Osteocyte (in vitro differentiated cells): ENCODE measurements around the gene HPSE2. TPM values are rescaled to one million over a fixed set of nuclear protein-coding genes. Genes with fewer than 3 reads are reported as not detected.

ENCODE experiments used
- DNase-seq: peaks from one replicate; pipeline ENCODE4 v3.0.0; 2021; ENCODE audit warnings: mixed read lengths; ENCODE audit not compliant: unreplicated experiment; ENCODE audit errors: extremely low spot score
- H3K27ac Mint-ChIP-seq: one replicate; pipeline ENCODE4 v1.8.0; 2021; ENCODE audit warnings: mild to moderate bottlenecking, mixed read lengths; ENCODE audit not compliant: unreplicated experiment
- H3K27me3 Mint-ChIP-seq: one replicate; pipeline ENCODE4 v1.8.0; 2021; ENCODE audit warnings: mixed read lengths; ENCODE audit not compliant: unreplicated experiment
- H3K36me3 Mint-ChIP-seq: one replicate; pipeline ENCODE4 v1.8.0; 2021; ENCODE audit warnings: mixed read lengths; ENCODE audit not compliant: unreplicated experiment
- H3K4me1 Mint-ChIP-seq: one replicate; pipeline ENCODE4 v1.8.0; 2021; ENCODE audit warnings: mixed read lengths; ENCODE audit not compliant: unreplicated experiment
- H3K4me3 Mint-ChIP-seq: one replicate; pipeline ENCODE4 v1.8.0; 2021; ENCODE audit warnings: mild to moderate bottlenecking, moderate library complexity, mixed read lengths; ENCODE audit not compliant: unreplicated experiment
- H3K9me3 Mint-ChIP-seq: one replicate; pipeline ENCODE4 v1.8.0; 2021; ENCODE audit warnings: mixed read lengths; ENCODE audit not compliant: unreplicated experiment
- CTCF ChIP-seq: fragments of 200-600 bp; sonication (generic); IDR thresholded peaks from 2 replicates; pipeline ENCODE4 v1.5.0; 2021; ENCODE audit warnings: antibody characterized with exemption, mild to moderate bottlenecking, moderate library complexity
- total RNA-seq: library from RNA; stranded (reverse); gene quantifications from 2 replicates; pipeline ENCODE4 v1.2.1, GENCODE V29; 2021

HPSE2 gene
- total RNA-seq, 1 donor from 2014 or later = not detected

GRCh38 chr10:98586096-98586495, 649.6 kb downstream of the HPSE2 start:
- TF ChIP-seq CTCF = no peak
- H3K36me3 Mint-ChIP-seq = no peaks in the 10 kb centered on the region
- H3K27ac Mint-ChIP-seq = no peak overlapping the region
- no peaks in the 10 kb centered on the region for H3K4me1 Mint-ChIP-seq
- H3K9me3 Mint-ChIP-seq = no peaks in the 10 kb centered on the region
- DNase-seq = no peak
- H3K4me3 Mint-ChIP-seq = no peak overlapping the region
- peaks cover 3% of the 10 kb centered on the region for H3K27me3 Mint-ChIP-seq

GRCh38 chr10:98582363-98582762, 653.3 kb downstream of the HPSE2 start:
- peaks cover 13% of the 10 kb centered on the region for H3K27me3 Mint-ChIP-seq
- no peaks in the 10 kb centered on the region for H3K36me3 Mint-ChIP-seq
- H3K9me3 Mint-ChIP-seq = no peaks in the 10 kb centered on the region
- no peak for DNase-seq
- no peak overlapping the region for H3K4me3 Mint-ChIP-seq
- no peak for TF ChIP-seq CTCF
- H3K4me1 Mint-ChIP-seq = no peaks in the 10 kb centered on the region
- no peak overlapping the region for H3K27ac Mint-ChIP-seq

- no peak overlapping the region for H3K27ac Mint-ChIP-seq
- no peaks in the 10 kb centered on the region for H3K9me3 Mint-ChIP-seq
- H3K36me3 Mint-ChIP-seq = no peaks in the 10 kb centered on the region
- no peak overlapping the region for H3K4me3 Mint-ChIP-seq
- no peak for TF ChIP-seq CTCF
- peaks cover 13% of the 10 kb centered on the region for H3K27me3 Mint-ChIP-seq
- no peak for DNase-seq
- H3K4me1 Mint-ChIP-seq = no peaks in the 10 kb centered on the region
These were observed 658.1 kb downstream of the HPSE2 start for GRCh38 chr10:98577578-98577977.

- Mint-ChIP-seq H3K27me3 (peaks cover 13% of the 10 kb centered on the region), H3K4me3 (no peak overlapping the region), H3K27ac (no peak overlapping the region), H3K4me1 (no peaks in the 10 kb centered on the region), H3K9me3 (no peaks in the 10 kb centered on the region), H3K36me3 (no peaks in the 10 kb centered on the region)
- TF ChIP-seq CTCF = no peak
- DNase-seq = no peak
These were observed 658.5 kb downstream of the HPSE2 start for GRCh38 chr10:98577168-98577567.

GRCh38 chr10:98576096-98576495, 659.6 kb downstream of the HPSE2 start:
- Mint-ChIP-seq H3K9me3 (no peaks in the 10 kb centered on the region), H3K4me1 (no peaks in the 10 kb centered on the region), H3K27ac (no peak overlapping the region), H3K27me3 (peaks cover 13% of the 10 kb centered on the region), H3K4me3 (no peak overlapping the region), H3K36me3 (no peaks in the 10 kb centered on the region)
- TF ChIP-seq CTCF = no peak
- DNase-seq = no peak
